ENCODE results near the gene RCBTB2.

Gene RCBTB2

DNA sequence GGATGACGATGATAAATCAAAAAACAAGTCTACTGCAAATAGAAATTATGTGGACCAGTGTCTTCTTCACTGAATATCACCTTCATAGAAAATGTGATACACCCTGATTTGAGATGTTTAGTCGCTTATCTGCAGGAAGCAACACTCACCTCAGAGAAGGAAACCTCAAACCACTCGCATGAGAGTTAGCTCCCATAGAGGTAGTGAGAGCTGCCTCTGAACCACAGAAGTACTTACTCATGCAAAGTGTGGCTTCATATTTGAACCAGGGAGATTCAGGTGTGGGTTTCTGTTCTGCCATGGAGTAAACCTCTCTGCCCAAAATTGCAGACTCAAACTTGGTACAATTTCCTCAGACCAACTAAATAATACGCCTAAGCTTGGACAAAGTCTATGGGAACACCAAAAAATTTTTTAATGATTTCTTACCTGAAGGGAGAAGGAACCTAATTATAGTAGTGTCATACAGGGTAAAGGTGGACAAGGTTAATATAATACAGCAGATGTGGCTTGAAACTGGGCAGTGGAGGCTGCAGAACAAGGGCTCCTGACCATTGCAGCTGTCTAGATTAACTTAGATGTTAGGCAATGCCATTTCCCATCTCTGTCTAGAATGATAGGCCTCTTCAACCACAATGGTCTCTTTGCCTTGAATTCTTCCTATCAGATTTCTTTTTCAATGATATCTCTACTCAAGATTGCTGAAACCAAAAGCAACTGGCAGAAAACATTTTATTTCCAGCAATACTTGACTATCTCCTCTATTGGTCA is 29.6 kb upstream of the RCBTB2 start:
- peak; percentile 30 for DNase-seq

DNA sequence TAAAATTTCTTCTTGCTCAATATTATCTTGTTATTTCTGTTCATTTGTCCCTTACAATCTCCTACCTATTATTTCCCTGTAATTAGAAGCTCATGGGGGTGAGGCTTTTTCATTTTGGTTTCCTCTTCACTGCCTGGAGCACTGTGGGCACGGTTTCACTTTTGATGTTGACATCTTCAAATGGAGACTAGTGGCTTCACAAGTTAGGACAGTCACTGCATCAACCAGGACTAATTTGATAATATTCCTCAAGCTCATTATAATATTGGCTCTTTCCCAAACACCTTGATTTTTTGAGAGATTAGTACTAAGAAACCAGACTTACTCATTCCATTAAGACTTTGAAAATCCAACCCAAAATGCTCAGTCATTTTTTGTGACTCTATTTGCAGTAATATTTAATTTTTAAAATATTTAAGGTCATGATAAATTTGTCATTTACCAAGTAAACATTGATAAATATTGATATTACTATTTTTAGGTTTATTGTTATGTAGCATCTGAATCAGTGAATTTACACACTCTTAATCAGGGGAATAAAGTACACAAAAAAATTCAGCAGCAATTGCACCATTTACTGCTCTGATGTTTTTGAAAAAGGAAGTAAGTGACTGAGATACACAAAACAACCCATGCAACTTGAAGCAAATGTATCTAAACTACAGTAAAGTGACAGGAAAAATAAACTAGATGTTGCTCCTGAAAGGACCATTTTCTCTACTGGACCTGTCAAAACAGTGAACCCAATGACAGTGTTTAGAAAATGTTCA is 28.8 kb upstream of the RCBTB2 start:
- DNase-seq = no peak

DNA sequence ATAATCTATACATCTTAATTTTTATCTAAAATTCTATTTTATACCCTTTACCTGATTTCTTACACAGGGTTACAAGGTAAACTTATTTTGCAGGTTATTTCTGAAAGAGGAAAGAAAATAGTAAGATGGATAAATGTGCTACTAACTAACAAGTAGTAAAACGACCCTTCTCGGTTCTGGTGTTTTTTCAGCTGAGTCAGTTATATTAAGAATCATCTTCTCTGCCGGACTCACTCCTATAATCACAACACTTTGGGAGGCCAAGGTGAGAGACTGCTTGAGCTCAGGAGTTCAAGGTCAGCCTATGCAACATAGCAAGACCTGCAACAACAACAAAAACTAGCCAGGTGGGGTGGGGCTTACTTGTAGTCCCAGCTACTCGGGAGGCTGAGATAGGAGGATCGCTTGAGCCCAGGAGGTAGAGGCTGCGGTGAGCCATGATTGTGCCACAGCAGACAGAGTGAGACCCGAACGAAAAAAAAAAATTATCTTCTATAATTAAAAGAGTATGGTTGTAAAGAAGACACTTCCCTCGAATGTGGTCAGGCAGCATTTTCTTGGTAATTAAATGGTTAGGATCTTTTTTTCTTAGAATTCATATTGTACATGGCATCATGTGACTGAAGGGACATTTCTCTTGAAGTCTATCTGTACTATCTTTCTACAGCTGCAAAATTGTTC is 27.9 kb upstream of the RCBTB2 start:
- no peak for DNase-seq

GRCh38 chr13:48559638-48560320 is 26.9 kb upstream of the RCBTB2 start:
- DNase-seq = no peak

DNA sequence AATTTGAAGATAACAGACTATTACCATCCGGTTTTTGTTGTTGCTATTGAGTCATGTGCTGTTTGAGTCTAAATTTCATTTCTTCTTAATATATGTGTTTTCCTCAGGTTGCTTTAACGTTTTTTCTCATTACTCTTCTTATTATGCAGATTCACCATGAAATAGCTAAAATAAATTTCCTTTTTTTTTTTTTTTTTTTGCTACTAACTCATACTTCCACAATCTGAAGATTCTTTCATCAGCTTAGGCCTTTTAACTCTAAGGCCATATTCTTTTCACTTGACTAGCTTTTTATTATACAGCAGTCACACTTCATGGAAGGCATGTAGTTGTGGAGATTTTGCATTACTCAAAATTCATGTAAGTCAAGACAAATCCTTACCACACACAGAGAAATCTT is 23.9 kb upstream of the RCBTB2 start:
- no peak for DNase-seq

DNA sequence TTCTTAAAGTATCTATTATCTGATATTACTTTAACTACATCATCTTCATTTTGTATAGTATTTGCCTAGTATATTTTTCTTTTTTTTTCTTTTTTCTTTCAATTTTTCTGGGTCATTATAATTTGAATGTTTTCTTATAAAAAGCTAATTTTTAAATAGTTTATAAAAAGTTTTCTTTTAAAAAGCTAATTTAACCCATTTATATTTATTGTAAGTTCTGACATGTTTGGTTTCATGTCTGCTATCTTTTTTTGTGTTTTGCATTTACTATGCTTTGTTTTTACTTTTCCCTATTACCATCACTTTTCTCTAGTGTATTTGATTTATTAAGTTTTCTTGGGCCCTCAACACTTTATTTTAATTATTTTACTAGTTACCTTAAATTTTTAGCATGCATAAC is 22.6 kb upstream of the RCBTB2 start:
- DNase-seq = no peak

GRCh38 chr13:48551329-48551728 is 18.4 kb upstream of the RCBTB2 start:
- DNase-seq = no peak

DNA sequence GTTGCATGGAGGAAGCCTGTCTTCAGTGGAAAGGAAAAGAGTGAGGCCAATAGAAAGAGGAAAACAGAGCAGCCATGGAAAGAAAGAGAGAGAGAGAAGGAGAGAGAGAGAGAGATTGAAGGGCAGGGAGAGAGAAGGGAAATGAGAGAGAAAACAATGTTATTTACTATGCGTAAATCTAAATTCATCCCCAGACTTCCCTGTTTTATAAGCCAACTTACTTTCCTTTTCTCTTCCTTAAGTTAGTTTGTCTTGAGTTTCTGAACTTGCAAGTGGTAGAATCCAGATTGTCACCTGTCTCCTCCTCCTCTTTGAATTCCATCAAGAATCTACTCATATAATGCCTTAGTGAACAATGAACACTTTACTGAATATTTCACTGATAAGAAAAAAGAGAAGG is 16.8 kb upstream of the RCBTB2 start:
- DNase-seq = no peak

DNA sequence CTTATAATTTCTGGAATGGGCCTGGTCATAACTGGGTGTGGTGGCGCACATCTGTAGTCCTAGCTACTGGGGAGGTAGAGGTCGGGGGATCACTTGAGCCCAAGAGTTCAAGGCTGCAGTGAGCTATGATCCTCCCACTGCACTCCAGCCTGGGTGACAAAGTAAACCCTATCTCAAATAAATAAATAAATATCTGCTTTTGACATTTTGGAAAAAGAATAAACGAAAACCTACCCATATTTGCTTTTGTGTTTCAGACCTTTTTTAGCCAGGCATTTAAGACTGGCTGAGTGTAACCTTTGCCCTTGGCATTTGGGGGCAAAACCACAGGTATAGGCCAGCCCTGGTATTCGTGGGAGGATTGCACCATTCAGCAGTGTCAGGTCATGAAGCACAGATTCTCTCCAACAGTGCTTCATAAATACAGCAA is 14.8 kb upstream of the RCBTB2 start:
- no peak for DNase-seq

DNA sequence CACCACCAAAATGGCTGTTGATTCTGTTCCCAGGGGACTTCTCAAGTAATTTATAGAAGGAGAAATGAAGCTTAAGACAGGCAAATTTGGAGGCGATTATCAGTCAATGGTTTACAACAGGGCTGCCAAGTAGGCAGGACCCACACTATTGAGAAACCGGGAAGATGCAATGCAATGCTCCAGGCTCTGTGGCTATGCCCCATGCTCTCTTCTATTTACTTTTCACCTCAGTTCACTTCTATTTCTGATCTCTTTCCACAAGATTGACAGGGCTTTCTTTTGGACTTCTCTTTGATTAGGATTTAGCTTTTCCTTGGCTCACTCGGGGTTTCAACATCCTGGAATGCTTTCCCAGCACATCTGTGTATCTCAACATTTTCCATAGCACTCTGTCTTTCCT is 12.7 kb upstream of the RCBTB2 start:
- DNase-seq = no peak

GRCh38 chr13:48542581-48543341 is 9.9 kb upstream of the RCBTB2 start:
- no peak for DNase-seq

DNA sequence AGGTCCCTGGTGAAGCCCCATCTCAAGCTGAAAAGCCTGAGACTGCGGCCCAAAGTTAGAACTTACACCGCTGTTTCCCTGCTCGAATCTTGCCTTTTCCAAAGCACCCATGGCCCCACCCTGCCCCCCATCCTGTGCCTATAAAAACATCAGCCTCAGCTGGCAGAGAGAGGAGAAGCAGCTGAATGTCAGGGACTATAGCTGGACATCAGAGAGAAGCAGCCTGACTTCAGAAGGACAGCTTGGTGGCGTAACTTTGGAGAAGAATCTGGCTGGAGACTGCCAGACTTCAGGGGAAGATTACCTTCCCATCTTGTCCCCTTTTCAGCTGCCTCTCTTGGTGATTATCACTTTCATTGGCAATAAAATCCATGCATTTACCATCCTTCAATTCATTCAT is 9.3 kb upstream of the RCBTB2 start:
- no peak for DNase-seq

DNA sequence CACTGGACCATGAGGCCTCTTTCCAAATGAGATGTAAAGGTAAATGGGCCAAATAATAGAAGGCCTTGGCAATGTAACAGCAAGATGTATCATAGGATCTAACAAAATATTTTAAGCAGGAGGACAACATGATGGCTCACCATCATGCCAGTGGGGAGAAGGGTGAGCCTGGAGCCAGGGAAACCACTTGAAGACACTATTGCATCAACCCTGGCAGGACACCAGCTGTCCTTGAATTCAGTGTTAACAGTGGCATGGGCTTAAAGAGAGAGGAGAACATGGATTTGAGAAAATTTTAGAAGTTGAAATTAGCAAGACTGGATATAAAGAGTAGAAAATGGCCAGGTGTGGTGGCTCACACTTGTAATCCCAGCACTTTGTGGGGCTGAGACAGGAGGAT is 6.7 kb upstream of the RCBTB2 start:
- DNase-seq = no peak

DNA sequence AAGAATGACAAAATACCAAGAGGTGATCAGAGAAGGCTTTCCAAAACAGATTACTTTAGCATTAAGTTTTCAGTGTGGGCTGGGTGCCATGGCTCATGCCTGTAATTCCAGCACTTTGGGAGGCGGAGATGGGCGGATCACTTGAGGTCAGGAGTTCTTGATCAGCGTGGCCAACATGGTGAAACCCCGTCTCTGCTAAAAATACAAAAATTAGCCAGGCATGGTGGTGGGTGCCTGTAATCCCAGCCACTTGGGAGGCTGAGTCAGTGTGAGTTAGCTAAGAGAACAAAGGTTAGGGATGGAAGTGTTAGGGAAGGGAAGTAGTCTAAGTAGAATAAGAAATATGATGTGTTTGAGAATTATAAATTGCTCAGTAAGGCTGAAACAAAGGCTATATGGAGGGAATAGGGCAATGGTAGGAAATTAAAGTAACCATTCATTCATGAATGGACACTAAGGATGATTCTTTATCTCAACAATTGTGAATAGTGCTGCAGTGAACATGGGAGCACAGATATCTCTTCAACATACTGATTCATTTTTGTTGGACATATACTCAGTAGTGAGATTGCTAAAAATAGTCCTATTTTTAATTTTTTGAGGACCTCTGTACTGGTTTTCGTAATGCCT is 3.9 kb upstream of the RCBTB2 start:
- no peak for DNase-seq

- DNase-seq = no peak
These were observed 2.9 kb upstream of the RCBTB2 start for GRCh38 chr13:48535766-48536165.

GRCh38 chr13:48534911-48535501 is 2.1 kb upstream of the RCBTB2 start:
- DNase-seq = no peak

- DNase-seq = no peak
These were observed 1.2 kb upstream of the RCBTB2 start for GRCh38 chr13:48533961-48534600.

GRCh38 chr13:48532256-48532505 is 699 bp downstream of the RCBTB2 start:
- no peak for DNase-seq

- no peak for DNase-seq
These were observed 1.2 kb downstream of the RCBTB2 start for GRCh38 chr13:48531416-48532255.

GRCh38 chr13:48530833-48531232 is 2.0 kb downstream of the RCBTB2 start:
- no peak for DNase-seq
